Measurements from ENCODE around the gene HMX3.

DNA sequence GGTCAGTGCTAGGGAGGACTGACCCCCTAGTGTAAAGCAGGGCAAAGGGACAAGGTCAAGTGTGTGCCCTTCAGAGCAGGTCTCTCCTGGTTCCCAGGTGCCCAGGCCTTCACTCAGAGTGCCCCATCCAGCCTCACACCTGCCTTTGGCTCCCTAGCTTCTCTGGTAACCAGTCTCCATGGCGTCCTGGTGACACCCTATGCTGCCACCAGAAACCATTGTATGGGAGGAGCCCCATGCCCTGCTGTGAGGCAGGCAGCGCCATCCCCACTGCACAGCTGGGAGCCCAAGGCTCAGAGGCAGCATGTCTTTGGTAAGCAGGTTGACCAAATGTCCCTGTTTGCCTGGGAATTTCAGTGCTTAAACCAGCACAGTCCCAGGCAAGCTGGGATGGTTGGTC lies 33.1 kb upstream of the HMX3 start:
- TF ChIP-seq, protein P1, sequence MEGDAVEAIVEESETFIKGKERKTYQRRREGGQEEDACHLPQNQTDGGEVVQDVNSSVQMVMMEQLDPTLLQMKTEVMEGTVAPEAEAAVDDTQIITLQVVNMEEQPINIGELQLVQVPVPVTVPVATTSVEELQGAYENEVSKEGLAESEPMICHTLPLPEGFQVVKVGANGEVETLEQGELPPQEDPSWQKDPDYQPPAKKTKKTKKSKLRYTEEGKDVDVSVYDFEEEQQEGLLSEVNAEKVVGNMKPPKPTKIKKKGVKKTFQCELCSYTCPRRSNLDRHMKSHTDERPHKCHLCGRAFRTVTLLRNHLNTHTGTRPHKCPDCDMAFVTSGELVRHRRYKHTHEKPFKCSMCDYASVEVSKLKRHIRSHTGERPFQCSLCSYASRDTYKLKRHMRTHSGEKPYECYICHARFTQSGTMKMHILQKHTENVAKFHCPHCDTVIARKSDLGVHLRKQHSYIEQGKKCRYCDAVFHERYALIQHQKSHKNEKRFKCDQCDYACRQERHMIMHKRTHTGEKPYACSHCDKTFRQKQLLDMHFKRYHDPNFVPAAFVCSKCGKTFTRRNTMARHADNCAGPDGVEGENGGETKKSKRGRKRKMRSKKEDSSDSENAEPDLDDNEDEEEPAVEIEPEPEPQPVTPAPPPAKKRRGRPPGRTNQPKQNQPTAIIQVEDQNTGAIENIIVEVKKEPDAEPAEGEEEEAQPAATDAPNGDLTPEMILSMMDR (conservative IDR thresholded peaks at IDR 0.05; ENCODE audit: low read depth in 2 of 2) = no peak
- TF ChIP-seq CREB1 (CRISPR knock-in tag; IDR thresholded peaks at IDR 0.05; ENCODE audit: low read depth) (no peak), EZH2 (IDR thresholded peaks at IDR 0.05; ENCODE audit: low read depth, unreplicated experiment) (no peak), POLR2AphosphoS5 (IDR thresholded peaks at IDR 0.05; ENCODE audit: low read depth) (no peak), ZNF331 (CRISPR knock-in tag; IDR thresholded peaks at IDR 0.05; ENCODE audit: low read depth) (no peak), EZH2phosphoT487 (IDR thresholded peaks at IDR 0.05; ENCODE audit: unreplicated experiment) (no peak), JUNB (IDR thresholded peaks at IDR 0.05; ENCODE audit: unreplicated experiment) (no peak), NANOG (IDR thresholded peaks at IDR 0.05; ENCODE audit: borderline replicate concordance) (no peak)
- TF ChIP-seq, protein P2, sequence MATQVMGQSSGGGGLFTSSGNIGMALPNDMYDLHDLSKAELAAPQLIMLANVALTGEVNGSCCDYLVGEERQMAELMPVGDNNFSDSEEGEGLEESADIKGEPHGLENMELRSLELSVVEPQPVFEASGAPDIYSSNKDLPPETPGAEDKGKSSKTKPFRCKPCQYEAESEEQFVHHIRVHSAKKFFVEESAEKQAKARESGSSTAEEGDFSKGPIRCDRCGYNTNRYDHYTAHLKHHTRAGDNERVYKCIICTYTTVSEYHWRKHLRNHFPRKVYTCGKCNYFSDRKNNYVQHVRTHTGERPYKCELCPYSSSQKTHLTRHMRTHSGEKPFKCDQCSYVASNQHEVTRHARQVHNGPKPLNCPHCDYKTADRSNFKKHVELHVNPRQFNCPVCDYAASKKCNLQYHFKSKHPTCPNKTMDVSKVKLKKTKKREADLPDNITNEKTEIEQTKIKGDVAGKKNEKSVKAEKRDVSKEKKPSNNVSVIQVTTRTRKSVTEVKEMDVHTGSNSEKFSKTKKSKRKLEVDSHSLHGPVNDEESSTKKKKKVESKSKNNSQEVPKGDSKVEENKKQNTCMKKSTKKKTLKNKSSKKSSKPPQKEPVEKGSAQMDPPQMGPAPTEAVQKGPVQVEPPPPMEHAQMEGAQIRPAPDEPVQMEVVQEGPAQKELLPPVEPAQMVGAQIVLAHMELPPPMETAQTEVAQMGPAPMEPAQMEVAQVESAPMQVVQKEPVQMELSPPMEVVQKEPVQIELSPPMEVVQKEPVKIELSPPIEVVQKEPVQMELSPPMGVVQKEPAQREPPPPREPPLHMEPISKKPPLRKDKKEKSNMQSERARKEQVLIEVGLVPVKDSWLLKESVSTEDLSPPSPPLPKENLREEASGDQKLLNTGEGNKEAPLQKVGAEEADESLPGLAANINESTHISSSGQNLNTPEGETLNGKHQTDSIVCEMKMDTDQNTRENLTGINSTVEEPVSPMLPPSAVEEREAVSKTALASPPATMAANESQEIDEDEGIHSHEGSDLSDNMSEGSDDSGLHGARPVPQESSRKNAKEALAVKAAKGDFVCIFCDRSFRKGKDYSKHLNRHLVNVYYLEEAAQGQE (IDR thresholded peaks at IDR 0.05; ENCODE audit: unreplicated experiment) = no peak
- TF ChIP-seq, protein P3, sequence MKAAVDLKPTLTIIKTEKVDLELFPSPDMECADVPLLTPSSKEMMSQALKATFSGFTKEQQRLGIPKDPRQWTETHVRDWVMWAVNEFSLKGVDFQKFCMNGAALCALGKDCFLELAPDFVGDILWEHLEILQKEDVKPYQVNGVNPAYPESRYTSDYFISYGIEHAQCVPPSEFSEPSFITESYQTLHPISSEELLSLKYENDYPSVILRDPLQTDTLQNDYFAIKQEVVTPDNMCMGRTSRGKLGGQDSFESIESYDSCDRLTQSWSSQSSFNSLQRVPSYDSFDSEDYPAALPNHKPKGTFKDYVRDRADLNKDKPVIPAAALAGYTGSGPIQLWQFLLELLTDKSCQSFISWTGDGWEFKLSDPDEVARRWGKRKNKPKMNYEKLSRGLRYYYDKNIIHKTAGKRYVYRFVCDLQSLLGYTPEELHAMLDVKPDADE (IDR thresholded peaks at IDR 0.05) = no peak

Data from GM23338 (cell line).